Osteoblast (primary cell): ENCODE results near the gene KRTAP4-12. TPM values are rescaled to one million over a fixed set of nuclear protein-coding genes. Genes with fewer than 3 reads are reported as not detected.
"Not testable (repeated sequence)": the region's sequence is repeated elsewhere in the genome, so short reads cannot be mapped to it uniquely, and the experiment has no call there.

Source experiments
- DNase-seq: peaks from one replicate; pipeline ENCODE4 v3.0.0; 2011; ENCODE audit warnings: low spot score, mixed read lengths; ENCODE audit not compliant: insufficient read length; ENCODE audit errors: missing footprints
- H2AFZ ChIP-seq: 2 replicates; pipeline ENCODE4 v1.6.0; 2011; ENCODE audit warnings: mild to moderate bottlenecking, low read length
- H3K27ac ChIP-seq: 2 replicates; pipeline ENCODE4 v1.5.1; 2011; ENCODE audit warnings: mild to moderate bottlenecking, low read depth, low read length, moderate library complexity
- H3K27me3 ChIP-seq: 2 replicates; pipeline ENCODE4 v1.6.0; 2012; ENCODE audit warnings: mild to moderate bottlenecking, control low read depth, inconsistent platforms, low read length, moderate library complexity; ENCODE audit not compliant: insufficient read depth
- H3K36me3 ChIP-seq: 2 replicates; pipeline ENCODE4 v1.5.1; 2011; ENCODE audit warnings: mild to moderate bottlenecking, low read length, control low read depth, moderate library complexity; ENCODE audit not compliant: insufficient read depth
- H3K4me1 ChIP-seq: 2 replicates; pipeline ENCODE4 v1.5.1; 2011; ENCODE audit warnings: mild to moderate bottlenecking, low read length, control low read depth, moderate library complexity; ENCODE audit not compliant: insufficient read depth
- H3K4me2 ChIP-seq: 2 replicates; pipeline ENCODE4 v1.6.0; 2011; ENCODE audit warnings: mild to moderate bottlenecking, low read length; ENCODE audit not compliant: insufficient read depth
- H3K4me3 ChIP-seq: fragments of 200-600 bp; sonication (generic); 3 replicates; pipeline ENCODE4 v1.5.1; 2012; ENCODE audit warnings: mild to moderate bottlenecking, low read length, inconsistent platforms; ENCODE audit not compliant: insufficient read depth
- H3K79me2 ChIP-seq: 2 replicates; pipeline ENCODE4 v1.6.0; 2012; ENCODE audit warnings: mild to moderate bottlenecking, low read length, control low read depth, inconsistent platforms; ENCODE audit not compliant: insufficient read depth
- H3K9me3 ChIP-seq: 2 replicates; pipeline ENCODE4 v1.5.1; 2011; ENCODE audit warnings: low read depth, low read length, control low read depth
- H4K20me1 ChIP-seq: 2 replicates; pipeline ENCODE4 v1.6.0; 2012; ENCODE audit warnings: mild to moderate bottlenecking, low read length, control low read depth; ENCODE audit not compliant: insufficient read depth
- CTCF ChIP-seq: IDR thresholded peaks from 2 replicates; pipeline ENCODE4 v1.5.1; 2011; ENCODE audit warnings: mild to moderate bottlenecking, low read depth, low read length, moderate library complexity; ENCODE audit errors: extremely low read depth
- total RNA-seq: library from RNA; depleted of rRNA; stranded (reverse); fragments of >200 nt; gene quantifications from 2 replicates; pipeline ENCODE4 v1.2.3, GENCODE V29; 2012

The KRTAP4-12 gene
- total RNA-seq, 1 donor, result not detected

- Histone ChIP-seq H3K27me3 (no peaks in the 10 kb centered on the region), H3K27ac (no peak overlapping the region), H3K9me3 (no peaks in the 10 kb centered on the region), H2AFZ (no peak overlapping the region), H4K20me1 (no peaks in the 10 kb centered on the region), H3K4me1 (no peaks in the 10 kb centered on the region), H3K36me3 (no peaks in the 10 kb centered on the region), H3K4me2 (no peak overlapping the region), H3K4me3 (no peak overlapping the region), H3K79me2 (no peaks in the 10 kb centered on the region)
- no peak for DNase-seq
- TF ChIP-seq CTCF, result no peak
Measured at GRCh38 chr17:41151525-41151924, 27.5 kb upstream of the KRTAP4-12 start.

GRCh38 chr17:41150026-41150425 is 26.0 kb upstream of the KRTAP4-12 start:
- TF ChIP-seq CTCF, result no peak
- Histone ChIP-seq H3K4me3 (no peak overlapping the region), H3K9me3 (no peaks in the 10 kb centered on the region), H3K36me3 (no peaks in the 10 kb centered on the region), H4K20me1 (no peaks in the 10 kb centered on the region), H3K4me2 (no peak overlapping the region), H3K27me3 (no peaks in the 10 kb centered on the region), H3K4me1 (no peaks in the 10 kb centered on the region), H3K27ac (no peak overlapping the region), H2AFZ (no peak overlapping the region), H3K79me2 (no peaks in the 10 kb centered on the region)
- DNase-seq, result no peak

- TF ChIP-seq CTCF, result no peak
Measured at GRCh38 chr17:41149652-41149985, 25.6 kb upstream of the KRTAP4-12 start, which contains the start of gene KRTAP4-5. Gene KRTAP4-5, minus strand, starts transcription at chr17:41149825. Its CDS starts 58 bp downstream, at chr17:41149767.

GRCh38 chr17:41148971-41149651 is 25.1 kb upstream of the KRTAP4-12 start:
- not testable (repeated sequence) for H3K4me2 ChIP-seq, H3K27ac ChIP-seq, H3K27me3 ChIP-seq, H3K4me1 ChIP-seq, H4K20me1 ChIP-seq, H3K9me3 ChIP-seq, DNase-seq, H3K4me3 ChIP-seq, H3K79me2 ChIP-seq, H2AFZ ChIP-seq, H3K36me3 ChIP-seq

More at GRCh38 chr17:41149652-41149985, 25.6 kb upstream of the KRTAP4-12 start, which contains the start of gene KRTAP4-5:
- no peaks in the 10 kb centered on the region for H3K9me3 ChIP-seq
- DNase-seq, result no peak
- no peak within 1 kb of the TSS for H3K4me3 ChIP-seq
- no peak within 1 kb of the TSS for H2AFZ ChIP-seq
- H3K27ac ChIP-seq, result no peak within 1 kb of the TSS
- H3K27me3 ChIP-seq, result no peaks in the 10 kb centered on the region
- no peaks in the 10 kb centered on the region for H3K36me3 ChIP-seq
- no peaks in the 10 kb centered on the region for H4K20me1 ChIP-seq
- H3K4me2 ChIP-seq, result no peak within 1 kb of the TSS
- H3K4me1 ChIP-seq, result no peaks in the 10 kb centered on the region
- no peaks in the 10 kb centered on the region for H3K79me2 ChIP-seq
